Measurements from ENCODE around the gene EPC1. TPM values are rescaled to one million over a fixed set of nuclear protein-coding genes. Genes with fewer than 3 reads are reported as not detected.
"Not testable (repeated sequence)": the region's sequence is repeated elsewhere in the genome, so short reads cannot be mapped to it uniquely, and the experiment has no call there.

Gene EPC1
- total RNA-seq, 1 donor from 2014 or later: 42.4 TPM

DNA sequence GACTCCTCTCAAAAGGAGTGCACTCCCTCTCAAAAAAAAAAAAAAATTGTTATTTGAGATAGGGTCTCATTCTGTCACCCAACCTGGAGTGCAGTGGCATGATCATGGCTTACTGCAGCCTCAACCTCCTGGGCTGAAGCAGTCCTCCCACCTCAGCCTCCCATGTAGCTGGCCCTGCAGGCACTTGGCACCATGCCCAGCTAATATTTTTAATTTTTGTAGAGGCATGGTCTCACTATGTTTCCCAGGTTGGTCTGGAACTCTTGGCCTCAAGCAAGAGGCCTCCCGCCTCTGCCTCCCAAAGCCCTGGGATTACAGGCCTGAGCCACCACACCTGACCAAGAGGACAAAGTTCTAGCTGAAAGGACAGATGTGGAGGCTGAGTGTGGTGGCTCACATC is 120.3 kb downstream of the EPC1 start:
- Mint-ChIP-seq H3K27me3 (no peaks in the 10 kb centered on the region), H3K36me3 (no peaks in the 10 kb centered on the region), H3K4me1 (ENCODE audit: unreplicated experiment) (peaks cover 6% of the 10 kb centered on the region), H3K4me3 (no peak overlapping the region), H3K27ac (no peak overlapping the region), H3K9me3 (peaks cover 5% of the 10 kb centered on the region)
- TF ChIP-seq, protein P1, sequence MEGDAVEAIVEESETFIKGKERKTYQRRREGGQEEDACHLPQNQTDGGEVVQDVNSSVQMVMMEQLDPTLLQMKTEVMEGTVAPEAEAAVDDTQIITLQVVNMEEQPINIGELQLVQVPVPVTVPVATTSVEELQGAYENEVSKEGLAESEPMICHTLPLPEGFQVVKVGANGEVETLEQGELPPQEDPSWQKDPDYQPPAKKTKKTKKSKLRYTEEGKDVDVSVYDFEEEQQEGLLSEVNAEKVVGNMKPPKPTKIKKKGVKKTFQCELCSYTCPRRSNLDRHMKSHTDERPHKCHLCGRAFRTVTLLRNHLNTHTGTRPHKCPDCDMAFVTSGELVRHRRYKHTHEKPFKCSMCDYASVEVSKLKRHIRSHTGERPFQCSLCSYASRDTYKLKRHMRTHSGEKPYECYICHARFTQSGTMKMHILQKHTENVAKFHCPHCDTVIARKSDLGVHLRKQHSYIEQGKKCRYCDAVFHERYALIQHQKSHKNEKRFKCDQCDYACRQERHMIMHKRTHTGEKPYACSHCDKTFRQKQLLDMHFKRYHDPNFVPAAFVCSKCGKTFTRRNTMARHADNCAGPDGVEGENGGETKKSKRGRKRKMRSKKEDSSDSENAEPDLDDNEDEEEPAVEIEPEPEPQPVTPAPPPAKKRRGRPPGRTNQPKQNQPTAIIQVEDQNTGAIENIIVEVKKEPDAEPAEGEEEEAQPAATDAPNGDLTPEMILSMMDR (conservative IDR thresholded peaks at IDR 0.05): no peak
- DNase-seq (ENCODE audit: extremely low spot score, unreplicated experiment): no peak

DNA sequence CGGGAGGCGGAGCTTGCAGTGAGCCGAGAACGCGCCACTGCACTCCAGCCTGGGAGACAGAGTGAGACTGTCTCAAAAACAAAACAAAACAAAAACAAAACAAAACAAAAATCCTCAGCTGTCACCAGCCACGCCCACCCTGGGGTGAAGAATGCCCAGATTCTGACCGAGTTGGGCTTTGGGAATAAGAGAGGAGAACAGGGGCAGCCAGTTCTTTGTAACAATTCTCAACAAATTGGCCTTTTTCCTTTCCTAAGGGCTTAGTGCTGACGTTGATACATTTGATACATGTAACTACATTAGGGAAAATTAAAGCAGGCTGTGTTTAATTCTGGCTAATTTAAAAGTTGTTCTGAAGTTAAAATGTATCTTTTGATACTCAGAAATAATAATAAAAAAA is 121.0 kb downstream of the EPC1 start:
- no peak overlapping the region for H3K4me3 Mint-ChIP-seq
- H3K9me3 Mint-ChIP-seq: peaks cover 5% of the 10 kb centered on the region
- no peak for DNase-seq (ENCODE audit: extremely low spot score, unreplicated experiment)
- H3K36me3 Mint-ChIP-seq: no peaks in the 10 kb centered on the region
- H3K27ac Mint-ChIP-seq: no peak overlapping the region
- TF ChIP-seq, protein P1 (conservative IDR thresholded peaks at IDR 0.05): no peak
- peaks cover 6% of the 10 kb centered on the region for H3K4me1 Mint-ChIP-seq (ENCODE audit: unreplicated experiment)
- H3K27me3 Mint-ChIP-seq: no peaks in the 10 kb centered on the region

DNA sequence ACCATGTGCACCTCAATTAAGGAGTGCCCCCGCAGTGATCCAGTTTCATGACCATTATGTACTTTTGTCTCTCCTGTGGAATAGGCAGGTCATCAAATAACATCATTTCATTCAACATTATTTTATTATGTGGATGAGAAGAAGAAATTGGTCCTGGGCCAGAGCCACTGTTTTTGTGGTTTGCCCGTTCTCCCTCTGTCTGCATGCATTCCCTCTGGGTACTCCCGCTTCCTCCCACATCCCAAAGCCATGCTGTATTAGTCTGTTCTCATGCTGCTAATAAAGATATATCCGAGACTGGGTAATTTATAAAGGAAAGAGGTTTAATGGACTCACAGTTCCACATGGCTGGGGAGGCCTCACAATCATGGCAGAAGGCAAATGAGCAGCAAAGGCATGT is 124.6 kb downstream of the EPC1 start:
- H3K36me3 Mint-ChIP-seq; H3K9me3 Mint-ChIP-seq; H3K27ac Mint-ChIP-seq; H3K27me3 Mint-ChIP-seq; H3K4me3 Mint-ChIP-seq; DNase-seq (ENCODE audit: extremely low spot score, unreplicated experiment); H3K4me1 Mint-ChIP-seq (ENCODE audit: unreplicated experiment): not testable (repeated sequence)

- not testable (repeated sequence) for DNase-seq (ENCODE audit: extremely low spot score, unreplicated experiment); H3K4me3 Mint-ChIP-seq; H3K27ac Mint-ChIP-seq; H3K27me3 Mint-ChIP-seq; H3K4me1 Mint-ChIP-seq (ENCODE audit: unreplicated experiment); H3K36me3 Mint-ChIP-seq; H3K9me3 Mint-ChIP-seq
Observed at GRCh38 chr10:32219156-32219555, 127.8 kb downstream of the EPC1 start.

DNA sequence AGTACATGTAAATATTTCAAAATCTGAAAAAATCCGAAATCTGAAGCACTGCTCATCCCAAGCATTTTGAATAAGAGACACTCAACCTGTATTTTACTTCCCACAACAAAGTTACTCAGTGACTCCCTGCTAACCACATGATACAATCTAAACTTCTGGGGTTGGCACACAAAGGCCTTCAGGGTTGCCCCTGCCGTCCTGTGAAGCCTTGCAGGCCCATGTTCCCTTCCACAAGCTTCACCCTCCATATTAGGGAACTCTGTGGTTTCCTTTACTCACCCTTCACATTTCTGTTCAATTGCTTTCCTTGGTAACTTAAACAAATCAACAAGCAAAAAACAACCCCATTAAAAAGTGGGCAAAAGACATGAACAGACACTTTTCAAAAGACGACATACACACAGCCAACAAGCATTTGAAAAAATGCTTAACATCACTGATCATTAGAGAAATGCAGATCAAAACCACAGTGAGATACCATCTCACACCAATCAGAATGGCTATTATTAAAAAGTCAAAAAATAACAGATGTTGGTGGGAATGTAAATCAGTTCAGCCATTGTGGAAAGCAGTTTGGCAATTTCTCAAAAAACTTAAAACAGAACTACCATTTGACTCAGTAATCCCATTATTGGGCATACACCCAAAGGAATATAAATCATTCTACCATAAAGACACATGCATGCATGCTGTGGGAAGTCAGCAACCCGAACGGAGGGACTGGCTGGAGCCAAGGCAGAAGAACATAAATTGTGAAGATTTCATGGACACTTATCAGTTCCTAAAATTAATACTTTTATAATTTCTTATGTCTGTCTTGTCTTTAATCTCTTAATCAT is 128.5 kb downstream of the EPC1 start:
- not testable (repeated sequence) for H3K27me3 Mint-ChIP-seq; H3K27ac Mint-ChIP-seq; DNase-seq (ENCODE audit: extremely low spot score, unreplicated experiment); H3K9me3 Mint-ChIP-seq; H3K4me1 Mint-ChIP-seq (ENCODE audit: unreplicated experiment); H3K4me3 Mint-ChIP-seq; H3K36me3 Mint-ChIP-seq

Other genes starting within 250 kb of the EPC1 start
- 5.6 and 9.0 TPM in 2 replicates for gene CCDC7, start 99.0 kb upstream of the EPC1 start, total RNA-seq (ENCODE audit: low replicate concordance)